ENCODE results near the gene AGPAT3.

AGPAT3 gene

DNA sequence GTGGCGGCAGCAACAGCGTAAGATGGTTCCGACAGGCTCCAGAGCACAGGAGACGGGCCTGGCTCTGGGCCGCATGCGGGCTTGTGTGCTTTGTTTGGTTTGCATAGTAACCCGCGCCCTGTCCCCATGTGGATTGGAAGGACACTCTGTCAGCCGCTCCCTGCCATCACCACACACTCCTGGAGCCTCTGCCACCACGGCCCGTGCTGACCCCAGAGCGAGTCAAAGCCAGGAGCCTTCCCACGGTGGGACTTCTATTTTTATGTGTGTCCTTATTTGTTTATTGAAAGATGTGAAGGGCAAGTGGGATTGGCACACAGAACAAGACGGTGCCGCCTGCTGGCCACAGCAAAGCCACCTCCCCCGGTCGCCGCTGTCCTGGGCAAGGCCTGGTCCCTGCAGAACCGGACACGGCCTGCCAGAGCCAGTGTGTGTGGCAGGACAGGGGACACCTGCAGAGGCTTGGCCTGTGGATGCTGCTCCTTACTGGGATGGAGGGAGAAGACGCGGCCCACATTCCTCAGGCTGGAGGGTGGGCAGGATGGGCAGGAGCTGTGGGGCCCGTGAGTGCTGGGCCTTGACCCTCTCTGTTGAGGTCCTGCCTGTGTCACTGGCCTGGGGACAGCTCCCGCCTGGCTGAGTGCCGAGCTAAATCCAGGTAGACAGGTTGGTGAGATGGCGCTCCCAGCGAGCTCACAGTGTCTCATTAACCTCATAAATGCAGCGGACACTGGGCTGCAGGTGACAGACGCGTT, 64.4 kb downstream of the AGPAT3 start:
- H3K4me1 ChIP-seq (ENCODE audit: insufficient read depth, low read length), result 0 out of 2 replicates have a peak, but pooled peaks cover 9% of the 10 kb centered on the region

DNA sequence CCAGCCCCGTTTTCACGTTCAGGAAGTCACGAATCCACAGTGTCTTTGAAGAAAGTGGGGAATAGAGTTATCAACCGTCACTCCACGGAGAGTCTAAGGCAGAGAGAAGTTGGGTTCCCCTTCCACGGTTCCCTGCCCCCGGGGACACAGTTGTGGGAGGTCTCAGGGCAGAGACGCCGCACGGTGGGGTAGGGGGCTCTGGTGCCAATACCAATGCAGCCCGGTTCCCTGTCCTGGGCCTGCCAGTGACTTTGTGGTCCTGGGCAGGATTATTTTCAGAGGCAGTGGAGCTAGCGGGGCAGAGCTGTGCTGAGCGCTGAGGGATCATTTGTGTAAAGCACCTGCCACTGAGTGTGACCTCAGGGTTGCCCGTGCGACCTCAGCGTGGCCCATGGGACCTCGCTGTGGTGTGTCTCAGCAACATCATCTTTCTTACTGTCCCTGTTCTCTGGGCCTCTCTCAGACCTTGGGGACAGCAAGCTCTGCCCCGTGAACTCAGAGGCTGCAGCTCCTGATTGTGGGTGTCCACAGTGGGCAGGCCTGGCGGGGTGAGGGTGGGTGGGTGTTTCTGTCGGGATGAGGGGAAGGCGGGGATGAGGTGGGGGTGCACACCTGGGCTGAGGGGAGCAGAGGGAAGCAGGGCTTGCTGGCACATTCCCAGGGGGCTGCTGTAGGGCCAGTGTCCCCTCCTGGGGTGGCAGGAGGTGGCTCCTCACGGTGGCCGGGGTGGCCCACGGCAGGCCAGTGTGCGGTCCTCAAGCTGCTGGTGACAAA, 65.2 kb downstream of the AGPAT3 start:
- H3K9me3 ChIP-seq (ENCODE audit: insufficient read depth, low read depth, low read length), result no peaks in the 10 kb centered on the region
- no peak overlapping the region for H3K9ac ChIP-seq (ENCODE audit: low read depth, low read length)
- H3K27me3 ChIP-seq (ENCODE audit: insufficient read depth, low read length), result no peaks in the 10 kb centered on the region
- H3K27ac ChIP-seq (ENCODE audit: low read depth, low read length), result no peak overlapping the region
- H3K4me1 ChIP-seq (ENCODE audit: insufficient read depth, low read length), result 0 out of 2 replicates have a peak, but pooled peaks cover 2% of the 10 kb centered on the region
- H3K4me3 ChIP-seq (ENCODE audit: low read length), result no peak overlapping the region
- no peaks in the 10 kb centered on the region for H3K36me3 ChIP-seq (ENCODE audit: insufficient read depth, low read length)
- WGBS, result 95% methylated on average over 25 of the region's 25 CpGs

More for the DNA sequence above, 64.4 kb downstream of the AGPAT3 start:
- no peaks in the 10 kb centered on the region for H3K27me3 ChIP-seq (ENCODE audit: insufficient read depth, low read length)
- H3K9me3 ChIP-seq (ENCODE audit: insufficient read depth, low read depth, low read length), result no peaks in the 10 kb centered on the region
- H3K27ac ChIP-seq (ENCODE audit: low read depth, low read length), result no peak overlapping the region
- H3K36me3 ChIP-seq (ENCODE audit: insufficient read depth, low read length), result no peaks in the 10 kb centered on the region
- 90% methylated on average over 30 of the region's 30 CpGs for WGBS
- no peak overlapping the region for H3K9ac ChIP-seq (ENCODE audit: low read depth, low read length)
- no peak overlapping the region for H3K4me3 ChIP-seq (ENCODE audit: low read length)

GRCh38 chr21:43930848-43931375, 65.9 kb downstream of the AGPAT3 start:
- WGBS, result 86% methylated on average over 18 of the region's 18 CpGs
- Histone ChIP-seq H3K4me3 (ENCODE audit: low read length) (no peak overlapping the region), H3K4me1 (ENCODE audit: insufficient read depth, low read length) (no peaks in the 10 kb centered on the region), H3K27me3 (ENCODE audit: insufficient read depth, low read length) (no peaks in the 10 kb centered on the region), H3K9me3 (ENCODE audit: insufficient read depth, low read depth, low read length) (no peaks in the 10 kb centered on the region), H3K36me3 (ENCODE audit: insufficient read depth, low read length) (no peaks in the 10 kb centered on the region), H3K9ac (ENCODE audit: low read depth, low read length) (no peak overlapping the region), H3K27ac (ENCODE audit: low read depth, low read length) (no peak overlapping the region)

DNA sequence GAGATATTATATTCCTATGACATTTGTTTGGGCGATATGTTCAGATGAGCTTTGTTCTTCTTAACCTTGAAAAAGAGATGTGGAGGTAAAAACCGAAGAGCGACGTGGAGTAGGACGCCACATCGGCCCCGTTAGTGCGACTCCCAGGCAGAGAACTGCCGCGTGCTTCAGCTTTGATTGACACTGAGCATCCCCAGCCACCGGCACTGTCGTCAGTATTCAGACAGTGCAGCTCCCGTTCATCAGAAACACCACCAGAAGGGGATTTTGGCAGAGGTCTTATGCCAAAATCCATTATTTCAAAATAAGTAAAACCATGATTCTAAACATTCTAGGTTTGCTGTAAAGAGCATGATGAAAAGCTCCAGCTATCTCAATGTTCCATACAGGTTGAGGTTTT, 66.5 kb downstream of the AGPAT3 start:
- Histone ChIP-seq H3K9ac (ENCODE audit: low read depth, low read length) (no peak overlapping the region), H3K4me1 (ENCODE audit: insufficient read depth, low read length) (no peaks in the 10 kb centered on the region), H3K27me3 (ENCODE audit: insufficient read depth, low read length) (no peaks in the 10 kb centered on the region), H3K27ac (ENCODE audit: low read depth, low read length) (no peak overlapping the region), H3K36me3 (ENCODE audit: insufficient read depth, low read length) (no peaks in the 10 kb centered on the region), H3K4me3 (ENCODE audit: low read length) (no peak overlapping the region), H3K9me3 (ENCODE audit: insufficient read depth, low read depth, low read length) (no peaks in the 10 kb centered on the region)
- WGBS, result 92% methylated on average over 13 of the region's 13 CpGs

DNA sequence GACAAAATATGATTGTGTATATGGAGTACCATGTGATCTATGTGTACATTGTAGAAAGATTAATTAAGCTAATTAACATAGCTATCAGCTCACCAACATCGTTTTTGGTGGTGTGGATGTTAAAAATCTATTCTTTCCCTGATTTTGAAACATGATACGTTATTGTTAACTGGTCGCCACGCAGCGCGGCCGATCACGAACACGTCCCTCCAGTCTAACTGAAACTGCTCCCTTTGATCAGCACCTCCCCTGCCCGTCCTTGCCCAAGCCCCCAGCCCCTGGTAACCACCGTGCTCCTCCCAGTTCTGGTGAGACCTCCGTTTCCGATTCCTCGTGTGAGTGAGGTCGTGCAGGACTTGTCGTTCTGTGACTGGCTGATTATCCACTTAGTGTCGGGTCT, 67.0 kb downstream of the AGPAT3 start:
- H3K4me3 ChIP-seq (ENCODE audit: low read length), result no peak overlapping the region
- no peak overlapping the region for H3K9ac ChIP-seq (ENCODE audit: low read depth, low read length)
- no peaks in the 10 kb centered on the region for H3K36me3 ChIP-seq (ENCODE audit: insufficient read depth, low read length)
- WGBS, result 93% methylated on average over 17 of the region's 17 CpGs
- no peak overlapping the region for H3K27ac ChIP-seq (ENCODE audit: low read depth, low read length)
- H3K9me3 ChIP-seq (ENCODE audit: insufficient read depth, low read depth, low read length), result no peaks in the 10 kb centered on the region
- no peaks in the 10 kb centered on the region for H3K27me3 ChIP-seq (ENCODE audit: insufficient read depth, low read length)
- no peaks in the 10 kb centered on the region for H3K4me1 ChIP-seq (ENCODE audit: insufficient read depth, low read length)

DNA sequence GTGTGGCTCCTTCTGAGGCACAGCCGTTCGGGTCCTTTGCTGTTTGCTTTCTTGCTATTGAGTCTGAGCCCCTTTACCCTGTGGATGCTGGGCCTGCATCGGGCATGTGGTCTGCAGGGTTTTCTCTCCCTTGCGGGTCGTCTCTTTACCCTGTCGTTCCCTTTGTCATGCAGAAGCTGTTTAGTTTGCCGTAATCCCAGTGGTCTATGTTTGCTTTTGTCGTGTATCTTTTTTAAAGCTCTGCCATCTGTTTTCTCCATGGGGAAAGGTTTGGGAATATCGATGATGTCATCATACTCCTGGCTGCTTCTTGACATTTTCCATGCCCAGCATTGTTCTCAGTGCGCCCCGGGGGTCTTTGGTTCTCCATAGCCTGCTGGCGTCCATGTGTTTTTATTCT, 68.2 kb downstream of the AGPAT3 start:
- WGBS, result 59% methylated on average over 12 of the region's 12 CpGs

GRCh38 chr21:43933680-43934079, 68.7 kb downstream of the AGPAT3 start:
- Histone ChIP-seq H3K9ac (ENCODE audit: low read depth, low read length) (no peak overlapping the region), H3K4me1 (ENCODE audit: insufficient read depth, low read length) (no peaks in the 10 kb centered on the region), H3K36me3 (ENCODE audit: insufficient read depth, low read length) (no peaks in the 10 kb centered on the region), H3K4me3 (ENCODE audit: low read length) (no peak overlapping the region), H3K27me3 (ENCODE audit: insufficient read depth, low read length) (no peaks in the 10 kb centered on the region), H3K9me3 (ENCODE audit: insufficient read depth, low read depth, low read length) (no peaks in the 10 kb centered on the region), H3K27ac (ENCODE audit: low read depth, low read length) (no peak overlapping the region)
- 92% methylated on average over 15 of the region's 15 CpGs for WGBS

More for the DNA sequence above, 68.2 kb downstream of the AGPAT3 start:
- H3K9me3 ChIP-seq (ENCODE audit: insufficient read depth, low read depth, low read length), result no peaks in the 10 kb centered on the region
- no peaks in the 10 kb centered on the region for H3K27me3 ChIP-seq (ENCODE audit: insufficient read depth, low read length)
- H3K4me3 ChIP-seq (ENCODE audit: low read length), result no peak overlapping the region
- no peaks in the 10 kb centered on the region for H3K36me3 ChIP-seq (ENCODE audit: insufficient read depth, low read length)
- H3K27ac ChIP-seq (ENCODE audit: low read depth, low read length), result no peak overlapping the region
- no peak overlapping the region for H3K9ac ChIP-seq (ENCODE audit: low read depth, low read length)
- H3K4me1 ChIP-seq (ENCODE audit: insufficient read depth, low read length), result no peaks in the 10 kb centered on the region

GRCh38 chr21:43934116-43934515, 69.1 kb downstream of the AGPAT3 start:
- no peak overlapping the region for H3K9ac ChIP-seq (ENCODE audit: low read depth, low read length)
- no peaks in the 10 kb centered on the region for H3K4me1 ChIP-seq (ENCODE audit: insufficient read depth, low read length)
- H3K4me3 ChIP-seq (ENCODE audit: low read length), result no peak overlapping the region
- no peaks in the 10 kb centered on the region for H3K36me3 ChIP-seq (ENCODE audit: insufficient read depth, low read length)
- no peaks in the 10 kb centered on the region for H3K27me3 ChIP-seq (ENCODE audit: insufficient read depth, low read length)
- 95% methylated on average over 15 of the region's 15 CpGs for WGBS
- no peak overlapping the region for H3K27ac ChIP-seq (ENCODE audit: low read depth, low read length)
- no peaks in the 10 kb centered on the region for H3K9me3 ChIP-seq (ENCODE audit: insufficient read depth, low read depth, low read length)

DNA sequence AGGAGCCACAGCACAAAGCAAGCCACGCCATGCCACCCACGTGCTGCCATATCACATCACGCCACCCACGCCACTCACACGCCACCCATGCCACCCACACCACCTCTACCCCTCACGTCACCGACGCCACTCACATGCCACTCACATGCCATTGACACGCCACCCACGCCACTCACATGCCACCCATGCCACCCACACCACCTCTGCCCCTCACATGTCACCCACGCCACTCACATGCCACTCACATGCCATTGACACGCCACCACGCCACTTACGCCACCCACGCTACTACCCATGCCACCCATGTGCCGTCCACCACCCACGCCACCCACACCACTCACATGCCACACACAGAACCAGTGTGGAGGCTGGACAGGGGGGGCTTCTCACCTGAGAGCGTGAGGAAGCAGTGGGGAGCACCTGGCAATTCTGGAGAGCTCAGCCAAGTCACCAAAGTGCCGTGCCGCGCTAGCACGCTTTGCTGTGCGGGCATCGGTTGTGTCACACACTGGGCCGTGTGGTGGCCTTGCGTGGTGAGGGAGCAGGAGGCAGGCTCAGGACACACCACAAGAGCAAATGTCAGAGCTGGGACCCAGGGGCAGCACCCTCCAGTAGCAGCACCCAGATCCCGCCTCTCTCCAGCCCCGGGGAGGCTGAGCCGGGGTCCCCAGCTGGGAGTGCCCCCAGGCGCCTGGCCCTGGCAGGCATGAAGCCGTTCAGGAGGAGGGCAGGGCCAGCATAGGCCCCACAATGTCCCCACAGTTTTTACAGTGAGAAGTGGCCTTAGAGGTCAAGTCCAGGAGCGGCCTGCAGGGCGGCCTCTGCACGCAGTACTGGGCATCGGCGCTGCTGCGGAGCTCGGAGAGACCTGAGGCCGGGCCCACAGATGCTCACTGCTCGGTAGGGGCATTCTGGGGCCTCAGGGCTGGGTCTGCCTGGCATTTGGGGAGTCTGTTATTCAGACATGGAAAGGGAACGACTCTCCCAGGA, 70.0 kb downstream of the AGPAT3 start:
- no peaks in the 10 kb centered on the region for H3K4me1 ChIP-seq (ENCODE audit: insufficient read depth, low read length)
- no peak overlapping the region for H3K9ac ChIP-seq (ENCODE audit: low read depth, low read length)
- no peak overlapping the region for H3K27ac ChIP-seq (ENCODE audit: low read depth, low read length)
- 94% methylated on average over 41 of the region's 41 CpGs for WGBS
- no peak overlapping the region for H3K4me3 ChIP-seq (ENCODE audit: low read length)
- H3K36me3 ChIP-seq (ENCODE audit: insufficient read depth, low read length), result no peaks in the 10 kb centered on the region
- H3K27me3 ChIP-seq (ENCODE audit: insufficient read depth, low read length), result no peaks in the 10 kb centered on the region
- no peaks in the 10 kb centered on the region for H3K9me3 ChIP-seq (ENCODE audit: insufficient read depth, low read depth, low read length)

- Histone ChIP-seq H3K27ac (ENCODE audit: low read depth, low read length) (no peak overlapping the region), H3K36me3 (ENCODE audit: insufficient read depth, low read length) (no peaks in the 10 kb centered on the region), H3K9me3 (ENCODE audit: insufficient read depth, low read depth, low read length) (no peaks in the 10 kb centered on the region), H3K27me3 (ENCODE audit: insufficient read depth, low read length) (no peaks in the 10 kb centered on the region), H3K9ac (ENCODE audit: low read depth, low read length) (no peak overlapping the region), H3K4me3 (ENCODE audit: low read length) (no peak overlapping the region), H3K4me1 (ENCODE audit: insufficient read depth, low read length) (no peaks in the 10 kb centered on the region)
- 89% methylated on average over 15 of the region's 15 CpGs for WGBS
Measured at GRCh38 chr21:43935711-43936110, 70.7 kb downstream of the AGPAT3 start.

Data from HUES64 (cell line).